SK-N-SH (cell line): ENCODE measurements around the gene PBLD. TPM values are rescaled to one million over a fixed set of nuclear protein-coding genes. Genes with fewer than 3 reads are reported as not detected.

ENCODE experiments used
- CTCF ChIA-PET: fragments of 300-600, 350-600 bp; formaldehyde crosslinking; extraction: SDS; loops from one replicate; lab custom pipeline; 2021; lab: Yijun Ruan, JAX
- POLR2A ChIA-PET: fragments of 350-600 bp; sonication (Branson Sonifier 250); formaldehyde crosslinking; extraction: SDS; loops from one replicate; lab custom pipeline; 2020; ENCODE audit warnings: antibody characterized with exemption, inconsistent platforms; lab: Yijun Ruan, JAX
- DNase-seq: peaks from one replicate; pipeline ENCODE4 v3.0.0; 2012
- H2AFZ ChIP-seq: fragments of 200-600 bp; sonication (generic); 2 replicates; pipeline ENCODE4 v1.8.1; 2016; ENCODE audit warnings: antibody characterized with exemption, mild to moderate bottlenecking, low read depth
- H3F3A ChIP-seq: fragments of 200-600 bp; sonication (generic); replicated peaks from 2 replicates; pipeline ENCODE3; 2016; ENCODE audit warnings: antibody characterized with exemption, mild to moderate bottlenecking; ENCODE audit not compliant: insufficient read depth
- H3K27ac ChIP-seq, 2 experiments: fragments of 200-500 bp in 1 of 2; fragments of 200-600 bp in 1 of 2; sonication (Bioruptor generic) in 1 of 2; sonication (generic), shearing (Covaris generic) in 1 of 2; 2 replicates each; pipeline versions ENCODE4 v1.5.1 to v1.6.1; 2014 to 2016; ENCODE audit warnings: low read depth in 2 of 2, inconsistent platforms in 1 of 2, low read length in 1 of 2, mild to moderate bottlenecking in 1 of 2, mixed read lengths in 1 of 2
- H3K27me3 ChIP-seq: fragments of 200-600 bp; sonication (generic), shearing (Covaris generic); 2 replicates; pipeline ENCODE4 v1.6.1; 2016; ENCODE audit warnings: mixed run types; ENCODE audit not compliant: insufficient read depth
- H3K36me3 ChIP-seq, 2 experiments: fragments of 200-500 bp in 1 of 2; fragments of 200-600 bp in 1 of 2; sonication (Bioruptor generic) in 1 of 2; sonication (generic) in 1 of 2; replicated peaks in 1 of 2; 2 replicates each; pipeline versions ENCODE3 to v1.5.1; 2014 to 2016; ENCODE audit warnings: low read length in 1 of 2, mild to moderate bottlenecking in 1 of 2; ENCODE audit not compliant: insufficient read depth in 2 of 2, control insufficient read depth in 1 of 2
- H3K4me1 ChIP-seq, 2 experiments: fragments of 200-500 bp in 1 of 2; fragments of 200-600 bp in 1 of 2; sonication (Bioruptor generic) in 1 of 2; sonication (generic), shearing (Covaris generic) in 1 of 2; 2 replicates each; pipeline versions ENCODE4 v1.5.1 to v1.6.1; 2014 to 2016; ENCODE audit warnings: low read depth in 1 of 2, low read length in 1 of 2, mixed run types in 1 of 2; ENCODE audit not compliant: insufficient read depth in 2 of 2, control insufficient read depth in 1 of 2
- H3K4me2 ChIP-seq: fragments of 200-600 bp; sonication (generic), shearing (Covaris generic); 2 replicates; pipeline ENCODE4 v1.6.1; 2017; ENCODE audit warnings: mixed run types
- H3K4me3 ChIP-seq, 2 experiments: fragments of 200-500 bp in 1 of 2; fragments of 200-600 bp in 1 of 2; sonication (Bioruptor generic) in 1 of 2; sonication (generic), shearing (Covaris generic) in 1 of 2; 2 replicates each; pipeline versions ENCODE4 v1.5.1 to v1.8.1; 2014 to 2016; ENCODE audit warnings: low read depth in 2 of 2, inconsistent platforms in 1 of 2, low read length in 1 of 2, mild to moderate bottlenecking in 1 of 2, mixed read lengths in 1 of 2, moderate library complexity in 1 of 2
- H3K79me2 ChIP-seq: fragments of 200-600 bp; sonication (generic); 2 replicates; pipeline ENCODE4 v1.8.1; 2017; ENCODE audit warnings: mild to moderate bottlenecking; ENCODE audit not compliant: insufficient read depth
- H3K9ac ChIP-seq: fragments of 200-600 bp; sonication (generic); 2 replicates; pipeline ENCODE4 v1.6.1; 2017; ENCODE audit warnings: mixed run types
- H3K9me2 ChIP-seq: fragments of 200-600 bp; sonication (generic); 2 replicates; pipeline ENCODE4 v1.6.1; 2017; ENCODE audit warnings: mixed run types
- H3K9me3 ChIP-seq: fragments of 200-600 bp; sonication (generic); 2 replicates; pipeline ENCODE4 v1.6.1; 2017; ENCODE audit warnings: mixed run types, mild to moderate bottlenecking, moderate library complexity
- H4K20me1 ChIP-seq: fragments of 200-600 bp; sonication (generic); 2 replicates; pipeline ENCODE4 v1.6.1; 2017; ENCODE audit warnings: mild to moderate bottlenecking, mixed run types; ENCODE audit not compliant: insufficient read depth
- CHD2 ChIP-seq: fragments of 150-350 bp; IDR thresholded peaks from 2 replicates; pipeline ENCODE4 v1.6.1; 2018; ENCODE audit warnings: low read length; ENCODE audit not compliant: partially characterized antibody
- FOXJ3 ChIP-seq: sonication (generic); formaldehyde crosslinking; IDR thresholded peaks from 2 replicates; pipeline ENCODE4 v1.5.1; 2020; ENCODE audit warnings: mild to moderate bottlenecking, missing genetic modification reagents
- GABPA ChIP-seq: IDR thresholded peaks from 2 replicates; pipeline ENCODE4 v1.4.0; 2012; ENCODE audit warnings: low read depth, mild to moderate bottlenecking
- MEF2A ChIP-seq: IDR thresholded peaks from 2 replicates; pipeline ENCODE4 v1.4.0; 2012; ENCODE audit warnings: low read depth, borderline replicate concordance
- POLR2AphosphoS5 ChIP-seq: IDR thresholded peaks from 2 replicates; pipeline ENCODE4 v1.6.1; 2012; ENCODE audit warnings: low read depth, low read length
- RCOR1 ChIP-seq: fragments of 150-350 bp; IDR thresholded peaks from 2 replicates; pipeline ENCODE4 v1.6.1; 2017; ENCODE audit warnings: antibody characterized with exemption, low read length
- SIN3A ChIP-seq: IDR thresholded peaks from 2 replicates; pipeline ENCODE4 v1.6.1; 2012; ENCODE audit warnings: low read depth, mild to moderate bottlenecking, low read length, moderate library complexity, borderline replicate concordance
- SMC3 ChIP-seq: IDR thresholded peaks from 2 replicates; pipeline ENCODE4 v1.6.1; 2012; ENCODE audit warnings: low read depth, low read length, improper control_type of control experiment
- WGBS: methylation state at CpG from one replicate; pipeline ENCODE4 v1.1.6; 2017; ENCODE audit warnings: low lambda C conversion rate; 5-methylcytosine and 5-hydroxymethylcytosine counted together
- polyA plus RNA-seq, 3 experiments: library from polyadenylated mRNA; depleted of rRNA; stranded (reverse); fragments of >200 nt; gene quantifications; 2 replicates each; pipeline ENCODE4 v1.2.3, GENCODE V29; 2012
- TF ChIP-seq, protein P1 (sequence below): IDR thresholded peaks from 2 replicates; pipeline ENCODE4 v1.4.0; 2012; ENCODE audit warnings: low read depth, borderline replicate concordance
- TF ChIP-seq, protein P2 (sequence below): IDR thresholded peaks from 2 replicates; pipeline ENCODE4 v1.6.1; 2012; ENCODE audit warnings: mild to moderate bottlenecking, low read depth, low read length, moderate library complexity
- TF ChIP-seq, protein P3 (sequence below): fragments of 200-600 bp; sonication (generic); IDR thresholded peaks from 2 replicates; pipeline ENCODE4 v1.6.1; 2017; ENCODE audit warnings: antibody characterized with exemption, mild to moderate bottlenecking, moderate library complexity
- TF ChIP-seq, protein P4 (sequence below): IDR thresholded peaks from 2 replicates; pipeline ENCODE4 v1.4.0; 2012; ENCODE audit warnings: low read depth

The PBLD gene
- polyA plus RNA-seq, 1 of the 3 experiments (the other 2 are of a cell fraction): 0.94 TPM

DNA sequence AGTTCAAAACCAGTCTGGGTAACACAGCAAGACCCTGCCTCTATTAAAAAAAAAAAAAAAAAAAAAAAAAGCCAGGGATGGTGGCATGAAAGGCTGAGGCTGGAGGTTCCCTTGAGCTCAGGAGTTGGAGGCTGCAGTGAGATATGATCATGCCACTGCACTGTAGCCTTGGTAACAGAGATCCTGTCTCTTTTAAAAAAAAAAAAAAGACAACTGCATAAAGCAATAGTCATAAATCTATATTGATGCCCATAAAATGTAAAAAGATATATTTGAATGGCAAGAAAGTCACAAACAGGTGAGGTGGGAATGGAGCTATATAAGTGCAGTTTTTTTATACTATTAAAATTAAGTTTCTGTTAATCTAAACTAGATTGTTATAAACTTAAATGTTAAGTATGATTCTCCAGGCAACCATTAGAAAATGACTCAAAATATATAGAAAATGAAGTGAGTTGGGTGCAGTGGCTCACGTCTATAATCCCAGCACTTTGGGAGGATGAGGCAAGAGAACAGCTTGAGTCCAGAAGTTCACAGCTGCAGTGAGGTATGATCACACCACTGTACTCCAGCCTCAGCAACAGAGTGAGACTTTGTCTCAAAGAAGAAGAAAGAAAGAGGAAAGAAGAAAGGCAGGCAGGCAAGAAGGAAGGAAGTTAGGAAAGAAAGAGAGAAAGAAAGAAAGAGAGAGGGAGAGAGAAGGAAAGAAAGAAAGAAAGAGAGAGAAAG, 14.2 kb downstream of the PBLD start:
- Histone ChIP-seq H2AFZ (no peak overlapping the region), H3K79me2 (no peaks in the 10 kb centered on the region), H3K9me2 (no peaks in the 10 kb centered on the region), H4K20me1 (no peaks in the 10 kb centered on the region), H3K9me3 (peaks cover 7% of the 10 kb centered on the region), H3K4me2 (no peak overlapping the region), H3F3A (no peaks in the 10 kb centered on the region), H3K27me3 (no peaks in the 10 kb centered on the region), H3K27ac (no peak overlapping the region), H3K9ac (no peak overlapping the region), H3K4me3 (no peak overlapping the region), H3K36me3 (no peaks in the 10 kb centered on the region), H3K4me1 (no peaks in the 10 kb centered on the region)
- ChIA-PET CTCF (interaction anchor here (0.5 to 1.3 kb wide), 2 partner anchors 23 to 107 kb away, joined by 3 to 4 read pairs; no protein-coding TSS in a partner anchor), POLR2A (no interaction called here)
- WGBS: 77% methylated on average over 1 of the region's 1 CpG
- DNase-seq: no peak
- TF ChIP-seq CHD2: no peak
- TF ChIP-seq SIN3A: no peak
- TF ChIP-seq, protein P1, sequence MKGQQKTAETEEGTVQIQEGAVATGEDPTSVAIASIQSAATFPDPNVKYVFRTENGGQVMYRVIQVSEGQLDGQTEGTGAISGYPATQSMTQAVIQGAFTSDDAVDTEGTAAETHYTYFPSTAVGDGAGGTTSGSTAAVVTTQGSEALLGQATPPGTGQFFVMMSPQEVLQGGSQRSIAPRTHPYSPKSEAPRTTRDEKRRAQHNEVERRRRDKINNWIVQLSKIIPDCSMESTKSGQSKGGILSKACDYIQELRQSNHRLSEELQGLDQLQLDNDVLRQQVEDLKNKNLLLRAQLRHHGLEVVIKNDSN: no peak
- TF ChIP-seq, protein P2, sequence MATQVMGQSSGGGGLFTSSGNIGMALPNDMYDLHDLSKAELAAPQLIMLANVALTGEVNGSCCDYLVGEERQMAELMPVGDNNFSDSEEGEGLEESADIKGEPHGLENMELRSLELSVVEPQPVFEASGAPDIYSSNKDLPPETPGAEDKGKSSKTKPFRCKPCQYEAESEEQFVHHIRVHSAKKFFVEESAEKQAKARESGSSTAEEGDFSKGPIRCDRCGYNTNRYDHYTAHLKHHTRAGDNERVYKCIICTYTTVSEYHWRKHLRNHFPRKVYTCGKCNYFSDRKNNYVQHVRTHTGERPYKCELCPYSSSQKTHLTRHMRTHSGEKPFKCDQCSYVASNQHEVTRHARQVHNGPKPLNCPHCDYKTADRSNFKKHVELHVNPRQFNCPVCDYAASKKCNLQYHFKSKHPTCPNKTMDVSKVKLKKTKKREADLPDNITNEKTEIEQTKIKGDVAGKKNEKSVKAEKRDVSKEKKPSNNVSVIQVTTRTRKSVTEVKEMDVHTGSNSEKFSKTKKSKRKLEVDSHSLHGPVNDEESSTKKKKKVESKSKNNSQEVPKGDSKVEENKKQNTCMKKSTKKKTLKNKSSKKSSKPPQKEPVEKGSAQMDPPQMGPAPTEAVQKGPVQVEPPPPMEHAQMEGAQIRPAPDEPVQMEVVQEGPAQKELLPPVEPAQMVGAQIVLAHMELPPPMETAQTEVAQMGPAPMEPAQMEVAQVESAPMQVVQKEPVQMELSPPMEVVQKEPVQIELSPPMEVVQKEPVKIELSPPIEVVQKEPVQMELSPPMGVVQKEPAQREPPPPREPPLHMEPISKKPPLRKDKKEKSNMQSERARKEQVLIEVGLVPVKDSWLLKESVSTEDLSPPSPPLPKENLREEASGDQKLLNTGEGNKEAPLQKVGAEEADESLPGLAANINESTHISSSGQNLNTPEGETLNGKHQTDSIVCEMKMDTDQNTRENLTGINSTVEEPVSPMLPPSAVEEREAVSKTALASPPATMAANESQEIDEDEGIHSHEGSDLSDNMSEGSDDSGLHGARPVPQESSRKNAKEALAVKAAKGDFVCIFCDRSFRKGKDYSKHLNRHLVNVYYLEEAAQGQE: no peak
- TF ChIP-seq, protein P3, sequence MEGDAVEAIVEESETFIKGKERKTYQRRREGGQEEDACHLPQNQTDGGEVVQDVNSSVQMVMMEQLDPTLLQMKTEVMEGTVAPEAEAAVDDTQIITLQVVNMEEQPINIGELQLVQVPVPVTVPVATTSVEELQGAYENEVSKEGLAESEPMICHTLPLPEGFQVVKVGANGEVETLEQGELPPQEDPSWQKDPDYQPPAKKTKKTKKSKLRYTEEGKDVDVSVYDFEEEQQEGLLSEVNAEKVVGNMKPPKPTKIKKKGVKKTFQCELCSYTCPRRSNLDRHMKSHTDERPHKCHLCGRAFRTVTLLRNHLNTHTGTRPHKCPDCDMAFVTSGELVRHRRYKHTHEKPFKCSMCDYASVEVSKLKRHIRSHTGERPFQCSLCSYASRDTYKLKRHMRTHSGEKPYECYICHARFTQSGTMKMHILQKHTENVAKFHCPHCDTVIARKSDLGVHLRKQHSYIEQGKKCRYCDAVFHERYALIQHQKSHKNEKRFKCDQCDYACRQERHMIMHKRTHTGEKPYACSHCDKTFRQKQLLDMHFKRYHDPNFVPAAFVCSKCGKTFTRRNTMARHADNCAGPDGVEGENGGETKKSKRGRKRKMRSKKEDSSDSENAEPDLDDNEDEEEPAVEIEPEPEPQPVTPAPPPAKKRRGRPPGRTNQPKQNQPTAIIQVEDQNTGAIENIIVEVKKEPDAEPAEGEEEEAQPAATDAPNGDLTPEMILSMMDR: no peak
- no peak for TF ChIP-seq GABPA
- TF ChIP-seq, protein P4, sequence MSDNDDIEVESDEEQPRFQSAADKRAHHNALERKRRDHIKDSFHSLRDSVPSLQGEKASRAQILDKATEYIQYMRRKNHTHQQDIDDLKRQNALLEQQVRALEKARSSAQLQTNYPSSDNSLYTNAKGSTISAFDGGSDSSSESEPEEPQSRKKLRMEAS: no peak
- no peak for TF ChIP-seq MEF2A
- TF ChIP-seq FOXJ3 (CRISPR knock-in tag): no peak
- TF ChIP-seq POLR2AphosphoS5: no peak
- TF ChIP-seq RCOR1: no peak
- no peak for TF ChIP-seq SMC3
